ENCODE measurements around the gene FASN.

DNA sequence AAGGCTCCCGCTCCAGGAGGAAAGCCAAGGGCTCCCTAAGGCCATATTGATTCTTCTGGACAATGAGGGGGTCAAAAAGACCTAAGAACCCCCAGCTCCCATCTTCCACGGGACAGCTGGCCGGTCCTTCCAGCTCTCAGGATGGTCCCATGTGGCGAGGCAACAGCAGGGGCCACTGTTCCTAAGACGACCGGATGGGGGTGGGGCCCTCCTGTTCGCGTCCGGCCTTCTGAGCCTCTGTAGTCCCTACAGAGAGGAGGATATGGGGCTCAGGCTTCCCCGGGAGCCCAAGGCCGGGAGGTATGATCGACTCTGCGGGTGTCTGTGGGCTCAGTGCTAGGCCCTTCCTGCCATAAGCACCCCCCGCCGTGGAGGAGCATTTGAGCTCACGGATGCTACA lies 54.5 kb downstream of the FASN start:
- TF ChIP-seq, protein P1, sequence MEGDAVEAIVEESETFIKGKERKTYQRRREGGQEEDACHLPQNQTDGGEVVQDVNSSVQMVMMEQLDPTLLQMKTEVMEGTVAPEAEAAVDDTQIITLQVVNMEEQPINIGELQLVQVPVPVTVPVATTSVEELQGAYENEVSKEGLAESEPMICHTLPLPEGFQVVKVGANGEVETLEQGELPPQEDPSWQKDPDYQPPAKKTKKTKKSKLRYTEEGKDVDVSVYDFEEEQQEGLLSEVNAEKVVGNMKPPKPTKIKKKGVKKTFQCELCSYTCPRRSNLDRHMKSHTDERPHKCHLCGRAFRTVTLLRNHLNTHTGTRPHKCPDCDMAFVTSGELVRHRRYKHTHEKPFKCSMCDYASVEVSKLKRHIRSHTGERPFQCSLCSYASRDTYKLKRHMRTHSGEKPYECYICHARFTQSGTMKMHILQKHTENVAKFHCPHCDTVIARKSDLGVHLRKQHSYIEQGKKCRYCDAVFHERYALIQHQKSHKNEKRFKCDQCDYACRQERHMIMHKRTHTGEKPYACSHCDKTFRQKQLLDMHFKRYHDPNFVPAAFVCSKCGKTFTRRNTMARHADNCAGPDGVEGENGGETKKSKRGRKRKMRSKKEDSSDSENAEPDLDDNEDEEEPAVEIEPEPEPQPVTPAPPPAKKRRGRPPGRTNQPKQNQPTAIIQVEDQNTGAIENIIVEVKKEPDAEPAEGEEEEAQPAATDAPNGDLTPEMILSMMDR (IDR thresholded peaks at IDR 0.05): no peak
- TF ChIP-seq EZH2 (IDR thresholded peaks at IDR 0.05; ENCODE audit: borderline replicate concordance, insufficient read depth, low read depth, low read length, poor library complexity, severe bottlenecking): no peak

All from B cell (primary cell).